ENCODE results near the gene LSAMP.

DNA sequence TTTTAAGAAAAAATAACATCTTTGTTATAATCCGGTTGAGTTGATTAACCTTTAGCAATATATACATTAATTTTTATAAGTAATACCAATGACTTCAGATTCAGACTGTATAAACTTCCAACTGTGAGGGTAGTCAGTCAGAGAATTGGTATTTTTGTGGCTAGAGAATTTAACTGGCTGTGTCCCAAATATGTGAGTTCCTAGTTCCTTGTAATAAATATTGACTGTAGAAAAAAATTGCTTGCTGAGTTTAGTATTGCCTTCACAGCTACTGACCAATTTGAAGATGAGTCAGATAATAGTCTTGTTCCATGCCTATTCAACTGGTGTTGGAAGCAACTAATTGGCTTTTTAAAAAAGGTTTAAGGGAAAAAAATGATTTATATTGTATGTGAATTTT, 611.2 kb downstream of the LSAMP start:
- TF ChIP-seq, protein P1, sequence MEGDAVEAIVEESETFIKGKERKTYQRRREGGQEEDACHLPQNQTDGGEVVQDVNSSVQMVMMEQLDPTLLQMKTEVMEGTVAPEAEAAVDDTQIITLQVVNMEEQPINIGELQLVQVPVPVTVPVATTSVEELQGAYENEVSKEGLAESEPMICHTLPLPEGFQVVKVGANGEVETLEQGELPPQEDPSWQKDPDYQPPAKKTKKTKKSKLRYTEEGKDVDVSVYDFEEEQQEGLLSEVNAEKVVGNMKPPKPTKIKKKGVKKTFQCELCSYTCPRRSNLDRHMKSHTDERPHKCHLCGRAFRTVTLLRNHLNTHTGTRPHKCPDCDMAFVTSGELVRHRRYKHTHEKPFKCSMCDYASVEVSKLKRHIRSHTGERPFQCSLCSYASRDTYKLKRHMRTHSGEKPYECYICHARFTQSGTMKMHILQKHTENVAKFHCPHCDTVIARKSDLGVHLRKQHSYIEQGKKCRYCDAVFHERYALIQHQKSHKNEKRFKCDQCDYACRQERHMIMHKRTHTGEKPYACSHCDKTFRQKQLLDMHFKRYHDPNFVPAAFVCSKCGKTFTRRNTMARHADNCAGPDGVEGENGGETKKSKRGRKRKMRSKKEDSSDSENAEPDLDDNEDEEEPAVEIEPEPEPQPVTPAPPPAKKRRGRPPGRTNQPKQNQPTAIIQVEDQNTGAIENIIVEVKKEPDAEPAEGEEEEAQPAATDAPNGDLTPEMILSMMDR (IDR thresholded peaks at IDR 0.05; ENCODE audit: insufficient read depth, low read length, poor library complexity, severe bottlenecking): no peak
- no peak for TF ChIP-seq EZH2phosphoT487 (conservative IDR thresholded peaks at IDR 0.05; ENCODE audit: low read length)
